HG02870 (cell line): ENCODE results near the gene MDH1.
"Not testable (repeated sequence)": the region's sequence is repeated elsewhere in the genome, so short reads cannot be mapped to it uniquely, and the experiment has no call there.

Experiments used
- ATAC-seq: cut with Tn5 transposase; IDR thresholded peaks from one replicate; pipeline ENCODE4 v1.9.1; 2021; ENCODE audit warnings: mild to moderate bottlenecking, moderate library complexity; ENCODE audit not compliant: unreplicated experiment

MDH1 gene

GRCh38 chr2:63587814-63588384, 864 bp upstream of the MDH1 start:
- no peak for ATAC-seq

GRCh38 chr2:63589148-63589958, 590 bp downstream of the MDH1 start:
- peak; percentile 13 for ATAC-seq

- no peak for ATAC-seq
These were observed 2.1 kb downstream of the MDH1 start for GRCh38 chr2:63590626-63591408.

- no peak for ATAC-seq
These were observed 2.9 kb downstream of the MDH1 start for GRCh38 chr2:63591566-63592175.

- ATAC-seq: no peak
These were observed 5.9 kb downstream of the MDH1 start for GRCh38 chr2:63594660-63595059.

- no peak for ATAC-seq
These were observed 7.7 kb downstream of the MDH1 start for GRCh38 chr2:63596401-63596883.

- ATAC-seq: no peak
These were observed 10.2 kb downstream of the MDH1 start for GRCh38 chr2:63598981-63599380.

- ATAC-seq: no peak
These were observed 12.2 kb downstream of the MDH1 start for GRCh38 chr2:63600881-63601460.

- ATAC-seq: no peak
These were observed 15.9 kb downstream of the MDH1 start for GRCh38 chr2:63604666-63605065.

- not testable (repeated sequence) for ATAC-seq
These were observed 20.1 kb downstream of the MDH1 start for GRCh38 chr2:63608865-63609264.

- ATAC-seq: no peak
These were observed 21.8 kb downstream of the MDH1 start for GRCh38 chr2:63610525-63610924.

GRCh38 chr2:63613391-63613901, 24.7 kb downstream of the MDH1 start:
- ATAC-seq: no peak

GRCh38 chr2:63614448-63614968, 25.7 kb downstream of the MDH1 start:
- no peak for ATAC-seq

- ATAC-seq: no peak
These were observed 26.5 kb downstream of the MDH1 start for GRCh38 chr2:63614983-63615945.

- ATAC-seq: no peak
These were observed 28.6 kb downstream of the MDH1 start for GRCh38 chr2:63617366-63617765.

- no peak for ATAC-seq
These were observed 30.6 kb downstream of the MDH1 start for GRCh38 chr2:63619328-63619727.

- ATAC-seq: no peak
These were observed 34.0 kb downstream of the MDH1 start for GRCh38 chr2:63622751-63623150.

GRCh38 chr2:63623763-63624162, 35.0 kb downstream of the MDH1 start:
- ATAC-seq: not testable (repeated sequence)

- no peak for ATAC-seq
These were observed 39.1 kb downstream of the MDH1 start for GRCh38 chr2:63627866-63628265.
